Astrocyte of the spinal cord (primary cell): Measurements from ENCODE around the gene TGFBR3L.

ENCODE experiments used
- DNase-seq: peaks from one replicate; pipeline ENCODE4 v3.0.0; 2011; ENCODE audit warnings: low read depth, low spot score
- H3K4me3 ChIP-seq: 2 replicates; pipeline ENCODE4 v1.5.1; 2011; ENCODE audit warnings: low read depth, mild to moderate bottlenecking, low read length, moderate library complexity
- in situ Hi-C: cut with HindIII; loops from 2 replicates; pipeline ENCODE4 v1.10.0; 2017; ENCODE audit warnings: low sequenced_read_pairs
- TF ChIP-seq, protein P1 (sequence below): IDR thresholded peaks from 2 replicates; pipeline ENCODE4 v1.5.1; 2012; ENCODE audit warnings: low read depth, mild to moderate bottlenecking, low read length, inconsistent platforms

The TGFBR3L gene

GRCh38 chr19:7881910-7882309 is 32.7 kb upstream of the TGFBR3L start:
- in situ Hi-C loops, result no loop called here
- DNase-seq, result no peak
- H3K4me3 ChIP-seq, result no peak overlapping the region
- TF ChIP-seq, protein P1, sequence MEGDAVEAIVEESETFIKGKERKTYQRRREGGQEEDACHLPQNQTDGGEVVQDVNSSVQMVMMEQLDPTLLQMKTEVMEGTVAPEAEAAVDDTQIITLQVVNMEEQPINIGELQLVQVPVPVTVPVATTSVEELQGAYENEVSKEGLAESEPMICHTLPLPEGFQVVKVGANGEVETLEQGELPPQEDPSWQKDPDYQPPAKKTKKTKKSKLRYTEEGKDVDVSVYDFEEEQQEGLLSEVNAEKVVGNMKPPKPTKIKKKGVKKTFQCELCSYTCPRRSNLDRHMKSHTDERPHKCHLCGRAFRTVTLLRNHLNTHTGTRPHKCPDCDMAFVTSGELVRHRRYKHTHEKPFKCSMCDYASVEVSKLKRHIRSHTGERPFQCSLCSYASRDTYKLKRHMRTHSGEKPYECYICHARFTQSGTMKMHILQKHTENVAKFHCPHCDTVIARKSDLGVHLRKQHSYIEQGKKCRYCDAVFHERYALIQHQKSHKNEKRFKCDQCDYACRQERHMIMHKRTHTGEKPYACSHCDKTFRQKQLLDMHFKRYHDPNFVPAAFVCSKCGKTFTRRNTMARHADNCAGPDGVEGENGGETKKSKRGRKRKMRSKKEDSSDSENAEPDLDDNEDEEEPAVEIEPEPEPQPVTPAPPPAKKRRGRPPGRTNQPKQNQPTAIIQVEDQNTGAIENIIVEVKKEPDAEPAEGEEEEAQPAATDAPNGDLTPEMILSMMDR, result no peak

- DNase-seq, result no peak
- H3K4me3 ChIP-seq, result no peak overlapping the region
- in situ Hi-C loops, result no loop called here
- TF ChIP-seq, protein P1, result no peak
These were observed 31.5 kb upstream of the TGFBR3L start for GRCh38 chr19:7883105-7883504.

DNA sequence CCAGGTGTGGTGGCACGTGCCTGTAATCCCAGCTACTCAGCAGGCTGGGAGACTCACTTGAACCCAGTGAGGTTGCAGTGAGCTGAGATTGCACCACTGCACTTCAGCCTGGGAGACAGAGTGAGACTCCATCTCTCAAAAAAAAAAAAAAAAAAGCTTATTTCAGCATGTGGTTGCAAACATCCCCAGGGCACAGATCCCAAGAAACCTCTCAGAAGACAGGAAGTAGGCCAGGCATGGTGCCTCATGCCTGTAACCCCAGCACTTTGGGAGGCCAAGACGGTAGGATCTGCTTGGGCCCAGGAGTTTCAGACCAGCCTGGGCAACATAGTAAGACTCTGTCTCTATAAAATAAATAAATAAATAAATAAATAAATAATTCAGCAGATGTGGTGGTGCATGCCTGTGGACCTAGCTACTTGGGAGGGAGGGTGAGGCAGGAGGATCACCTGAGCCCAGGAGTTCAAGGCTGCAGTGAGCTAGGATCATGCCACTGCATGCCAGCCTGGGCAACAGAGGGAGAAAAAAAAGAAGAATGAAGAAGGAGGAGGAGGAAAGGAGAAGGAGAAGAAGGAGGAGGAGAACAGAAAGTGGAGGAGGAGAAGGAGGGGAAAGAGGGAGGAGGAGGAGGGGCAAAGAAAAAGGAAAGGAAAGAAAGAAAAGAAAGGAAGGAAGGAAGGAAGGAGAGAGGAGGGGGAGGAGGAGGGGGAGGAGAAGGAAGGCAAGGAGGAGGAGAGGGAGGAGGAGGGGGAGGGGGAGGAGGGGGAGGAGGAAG is 30.6 kb upstream of the TGFBR3L start:
- TF ChIP-seq, protein P1, result no peak
- DNase-seq, result no peak
- in situ Hi-C loops, result no loop called here
- no peak overlapping the region for H3K4me3 ChIP-seq

- TF ChIP-seq, protein P1, result no peak
- no peak for DNase-seq
- in situ Hi-C loops, result no loop called here
- no peak overlapping the region for H3K4me3 ChIP-seq
These were observed 28.8 kb upstream of the TGFBR3L start for GRCh38 chr19:7885818-7886217.

DNA sequence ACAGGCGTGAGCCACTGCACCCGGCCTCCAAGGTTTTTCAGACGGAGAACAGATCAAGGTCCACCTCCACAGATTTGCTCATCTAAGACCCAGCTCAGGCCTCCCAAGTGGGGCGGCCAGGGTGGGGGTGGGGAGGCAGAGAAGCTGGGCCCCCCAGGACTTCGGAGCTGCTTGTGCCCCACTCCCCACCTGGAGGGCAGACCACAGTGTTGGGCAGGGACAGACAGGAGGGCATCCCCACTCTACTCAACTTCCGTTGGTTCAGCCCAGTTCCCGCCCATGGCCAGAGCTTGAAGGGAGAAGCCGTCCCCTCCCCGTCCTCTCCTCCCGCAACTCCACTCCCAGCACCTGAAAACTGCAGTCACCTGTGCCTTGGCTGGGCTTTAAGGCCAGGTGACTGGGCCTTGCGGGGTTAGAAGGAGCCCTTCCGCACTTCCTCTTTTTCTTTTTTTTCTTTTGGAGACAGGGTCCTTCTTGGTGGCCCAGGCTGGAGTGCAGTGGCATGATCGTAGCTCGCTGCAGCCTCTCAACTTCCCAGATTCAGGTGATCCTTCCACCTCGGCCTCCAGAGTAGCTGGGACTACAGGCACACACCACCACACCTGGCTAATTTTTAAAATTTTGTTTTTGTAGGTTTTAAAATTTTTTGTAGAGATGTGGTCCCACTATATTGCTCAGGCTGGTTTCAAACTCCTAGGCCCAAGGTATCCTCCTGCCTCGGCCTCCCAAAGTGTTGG is 27.1 kb upstream of the TGFBR3L start:
- TF ChIP-seq, protein P1, result no peak
- no peak overlapping the region for H3K4me3 ChIP-seq
- in situ Hi-C loops, result no loop called here
- DNase-seq, result no peak

DNA sequence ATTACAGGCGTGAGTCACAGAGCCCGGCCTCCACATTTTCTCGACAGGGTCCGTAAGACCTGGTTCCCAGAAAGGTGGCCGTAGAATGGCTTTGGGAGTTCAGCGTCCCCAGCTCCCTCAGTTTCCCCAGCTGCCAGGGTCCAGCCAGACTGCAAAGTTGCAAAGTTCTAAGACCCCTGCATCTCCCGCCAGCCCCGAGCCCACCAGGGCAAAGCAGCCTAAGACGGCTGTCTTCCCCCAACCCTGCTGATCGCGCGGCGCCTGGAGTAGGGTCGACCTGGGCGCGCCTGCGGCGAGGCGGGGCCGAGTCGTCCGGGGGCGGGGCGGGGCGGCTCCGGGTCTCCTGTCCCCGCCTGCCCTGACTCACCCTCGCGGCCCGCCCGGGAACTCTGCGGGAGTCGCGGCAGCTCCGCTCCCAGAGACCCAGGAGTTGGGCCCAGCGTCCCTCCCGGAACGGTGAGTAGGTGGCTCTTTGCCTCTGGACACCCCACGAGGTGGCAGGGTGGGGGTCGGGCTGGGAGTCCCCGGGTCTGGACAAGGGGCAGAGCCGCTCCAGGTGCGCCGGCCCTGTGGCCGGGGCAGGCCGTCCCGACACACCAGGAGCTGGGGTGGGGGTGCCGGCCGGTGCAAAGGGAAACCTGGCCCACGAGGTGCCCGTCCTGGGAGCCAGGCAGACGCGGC is 26.3 kb upstream of the TGFBR3L start, which contains the start of gene LRRC8E:
TSS of gene LRRC8E (plus strand) at position 366 of the 681 bp plus-strand sequence. CDS start 7,094 bp downstream, outside the sequence.
- in situ Hi-C loops, result no loop called here
- TF ChIP-seq, protein P1, result no peak
- peak; percentile 67 for DNase-seq
- H3K4me3 ChIP-seq, result peak within 1 kb of the TSS; percentile 63
